ENCODE measurements around the gene SP7. TPM values are rescaled to one million over a fixed set of nuclear protein-coding genes. Genes with fewer than 3 reads are reported as not detected.

The SP7 gene
- total and polyA plus RNA-seq, 11 donors, result not detected

DNA sequence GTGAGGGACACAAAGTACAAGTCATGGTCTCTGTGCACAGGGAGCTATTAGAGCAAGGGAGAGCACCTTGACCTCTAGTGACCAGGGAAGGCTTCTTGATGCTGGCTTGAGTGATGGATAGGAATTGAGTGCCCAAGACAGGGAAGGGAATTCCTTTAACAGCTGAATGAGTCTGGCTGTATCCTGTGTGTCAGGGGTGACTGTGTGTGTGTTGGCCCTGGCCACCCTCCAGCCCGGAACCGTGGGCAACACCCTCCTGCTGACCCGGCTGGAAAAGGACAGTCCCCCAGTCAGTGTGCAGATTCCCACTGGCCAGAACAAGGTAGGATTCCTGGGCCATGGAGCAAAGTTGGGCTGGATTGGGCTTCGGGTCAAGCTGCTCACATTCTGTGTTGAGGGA, 46.3 kb downstream of the SP7 start:
- ATAC-seq, result no peak
- no peak for DNase-seq
- H3K27ac ChIP-seq, result no peak overlapping the region
- 68 to 86% (median 75%) methylated on average over 4 of the region's 4 CpGs for WGBS, 4 donors
- H3K27me3 ChIP-seq, result no peaks in the 10 kb centered on the region
- intact Hi-C loops (cut with DNase I), result loop anchor here in 2 of 10 donors (5.0 kb wide), 2 partner anchors 133 to 223 kb away; no protein-coding TSS in a partner anchor
- H3K4me1 ChIP-seq, result peaks cover 0 to 5% (median 1%) of the 10 kb centered on the region in 12 donors
- H3K36me3 ChIP-seq, result peaks cover 0 to 20% (median 0%) of the 10 kb centered on the region in 9 donors
- no peaks in the 10 kb centered on the region for H3K9me3 ChIP-seq
- no peak for TF ChIP-seq POLR2A (IDR thresholded peaks at IDR 0.05)
- TF ChIP-seq, protein P1, sequence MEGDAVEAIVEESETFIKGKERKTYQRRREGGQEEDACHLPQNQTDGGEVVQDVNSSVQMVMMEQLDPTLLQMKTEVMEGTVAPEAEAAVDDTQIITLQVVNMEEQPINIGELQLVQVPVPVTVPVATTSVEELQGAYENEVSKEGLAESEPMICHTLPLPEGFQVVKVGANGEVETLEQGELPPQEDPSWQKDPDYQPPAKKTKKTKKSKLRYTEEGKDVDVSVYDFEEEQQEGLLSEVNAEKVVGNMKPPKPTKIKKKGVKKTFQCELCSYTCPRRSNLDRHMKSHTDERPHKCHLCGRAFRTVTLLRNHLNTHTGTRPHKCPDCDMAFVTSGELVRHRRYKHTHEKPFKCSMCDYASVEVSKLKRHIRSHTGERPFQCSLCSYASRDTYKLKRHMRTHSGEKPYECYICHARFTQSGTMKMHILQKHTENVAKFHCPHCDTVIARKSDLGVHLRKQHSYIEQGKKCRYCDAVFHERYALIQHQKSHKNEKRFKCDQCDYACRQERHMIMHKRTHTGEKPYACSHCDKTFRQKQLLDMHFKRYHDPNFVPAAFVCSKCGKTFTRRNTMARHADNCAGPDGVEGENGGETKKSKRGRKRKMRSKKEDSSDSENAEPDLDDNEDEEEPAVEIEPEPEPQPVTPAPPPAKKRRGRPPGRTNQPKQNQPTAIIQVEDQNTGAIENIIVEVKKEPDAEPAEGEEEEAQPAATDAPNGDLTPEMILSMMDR (IDR thresholded peaks at IDR 0.05), result no peak
- no peak overlapping the region for H3K4me3 ChIP-seq

DNA sequence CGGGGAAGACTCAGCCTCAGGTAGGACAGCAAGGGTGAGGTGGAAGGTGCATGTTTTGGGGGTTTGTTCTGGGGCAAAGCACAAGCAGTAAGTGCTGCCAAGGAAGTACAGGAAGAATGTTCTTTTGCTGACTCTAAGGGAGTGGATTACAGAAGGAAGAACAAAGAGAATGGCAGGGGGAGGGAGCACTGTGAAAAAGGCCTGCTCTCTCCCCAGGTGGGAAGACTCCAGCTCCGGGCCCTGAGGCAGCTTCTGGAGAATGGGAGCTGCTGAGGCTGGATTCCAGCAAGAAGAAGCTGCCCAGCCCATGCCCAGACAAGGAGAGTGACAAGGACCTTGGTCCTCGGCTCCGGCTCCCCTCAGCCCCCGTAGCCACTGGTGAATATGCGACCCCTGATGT, 47.8 kb downstream of the SP7 start:
- 87 to 94% (median 92%) methylated on average over 4 to 6 of the region's 6 CpGs for WGBS, 4 donors
- ATAC-seq, result no peak
- H3K9me3 ChIP-seq, result no peaks in the 10 kb centered on the region
- DNase-seq, result no peak
- peaks cover 0 to 31% (median 0%) of the 10 kb centered on the region in 9 donors for H3K36me3 ChIP-seq
- no peak for TF ChIP-seq POLR2A (IDR thresholded peaks at IDR 0.05)
- TF ChIP-seq, protein P1 (IDR thresholded peaks at IDR 0.05), result no peak
- intact Hi-C loops (cut with DNase I), result loop anchor here in 2 of 10 donors (5.0 kb wide), 2 partner anchors 131 to 221 kb away; no protein-coding TSS in a partner anchor
- no peak overlapping the region for H3K27ac ChIP-seq
- H3K4me1 ChIP-seq, result no peaks in the 10 kb centered on the region
- no peaks in the 10 kb centered on the region for H3K27me3 ChIP-seq
- no peak overlapping the region for H3K4me3 ChIP-seq

DNA sequence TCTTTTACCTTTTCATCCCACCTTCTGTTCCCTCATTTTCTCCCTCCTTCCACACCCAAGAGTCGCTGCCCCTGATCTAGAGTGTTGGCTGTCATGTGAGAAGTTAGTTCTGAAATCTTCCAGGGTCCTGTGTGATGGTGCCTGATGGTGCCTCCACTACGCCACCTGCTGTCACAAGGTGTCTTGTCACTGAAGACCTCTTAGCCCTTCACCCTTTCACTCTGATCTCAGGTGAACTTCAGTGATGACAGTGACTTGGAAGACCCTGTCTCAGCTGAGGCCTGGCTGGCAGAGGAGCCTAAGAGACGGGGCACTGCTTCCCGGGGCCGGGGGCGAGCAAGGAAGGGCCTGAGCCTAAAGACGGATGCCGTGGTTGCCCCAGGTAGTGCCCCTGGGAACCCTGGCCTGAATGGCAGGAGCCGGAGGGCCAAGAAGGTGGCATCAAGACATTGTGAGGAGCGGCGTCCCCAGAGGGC, 48.4 kb downstream of the SP7 start:
- peaks cover 0 to 37% (median 0%) of the 10 kb centered on the region in 9 donors for H3K36me3 ChIP-seq
- intact Hi-C loops (cut with DNase I), result loop anchor here (1.0 to 5.0 kb wide), 6 partner anchors 73 to 220 kb away; no protein-coding TSS in a partner anchor

DNA sequence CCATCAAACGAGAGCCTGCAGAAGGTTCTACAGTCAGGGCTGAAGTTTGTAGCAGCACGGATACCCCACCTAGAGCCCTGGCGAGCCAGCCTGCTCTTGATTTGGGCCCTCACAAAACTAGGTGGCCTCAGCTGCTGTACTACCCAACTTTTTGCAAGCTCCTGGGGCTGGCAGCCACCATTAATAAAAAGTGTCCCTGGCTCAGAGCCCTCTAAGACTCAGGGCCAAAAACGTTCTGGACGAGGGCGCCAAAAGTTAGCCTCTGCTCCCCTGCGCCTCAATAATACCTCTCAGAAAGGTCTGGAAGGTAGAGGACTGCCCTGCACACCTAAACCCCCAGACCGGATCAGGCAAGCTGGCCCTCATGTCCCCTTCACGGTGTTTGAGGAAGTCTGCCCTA, 49.7 kb downstream of the SP7 start:
- intact Hi-C loops (cut with DNase I), result loop anchor here in 7 of 10 donors (1.0 to 5.0 kb wide), 6 partner anchors 72 to 219 kb away; no protein-coding TSS in a partner anchor
- Histone ChIP-seq H3K27me3 (no peaks in the 10 kb centered on the region), H3K27ac (no peak overlapping the region), H3K4me3 (no peak overlapping the region), H3K36me3 (peaks cover 0 to 49% (median 0%) of the 10 kb centered on the region in 9 donors), H3K9me3 (no peaks in the 10 kb centered on the region), H3K4me1 (no peaks in the 10 kb centered on the region)
- DNase-seq (no peak), ATAC-seq (no peak)
- TF ChIP-seq POLR2A (IDR thresholded peaks at IDR 0.05), result no peak
- TF ChIP-seq, protein P1 (IDR thresholded peaks at IDR 0.05), result no peak
- 76 to 89% (median 80%) methylated on average over 9 of the region's 9 CpGs for WGBS, 4 donors

More for the DNA sequence above, 48.4 kb downstream of the SP7 start:
- H3K27ac ChIP-seq, result no peak overlapping the region
- H3K4me3 ChIP-seq, result no peak overlapping the region
- 69 to 85% (median 80%) methylated on average over 11 of the region's 11 CpGs for WGBS, 4 donors
- TF ChIP-seq, protein P1 (IDR thresholded peaks at IDR 0.05), result peak; percentile 52 to 81 (median 68)
- TF ChIP-seq POLR2A (IDR thresholded peaks at IDR 0.05), result no peak
- ATAC-seq, result peak; percentile 62 to 90 (median 84)
- H3K27me3 ChIP-seq, result no peaks in the 10 kb centered on the region
- no peaks in the 10 kb centered on the region for H3K4me1 ChIP-seq
- no peaks in the 10 kb centered on the region for H3K9me3 ChIP-seq
- DNase-seq, result peak; percentile 62 to 83 (median 71)
